Measurements from ENCODE around the gene TMPRSS12.
"Not testable (repeated sequence)": the region's sequence is repeated elsewhere in the genome, so short reads cannot be mapped to it uniquely, and the experiment has no call there.

TMPRSS12 gene

GRCh38 chr12:50926932-50927331 lies 84.2 kb downstream of the TMPRSS12 start:
- not testable (repeated sequence) for DNase-seq

- no peak for DNase-seq
These were observed 84.6 kb downstream of the TMPRSS12 start for GRCh38 chr12:50927356-50927755.

DNA sequence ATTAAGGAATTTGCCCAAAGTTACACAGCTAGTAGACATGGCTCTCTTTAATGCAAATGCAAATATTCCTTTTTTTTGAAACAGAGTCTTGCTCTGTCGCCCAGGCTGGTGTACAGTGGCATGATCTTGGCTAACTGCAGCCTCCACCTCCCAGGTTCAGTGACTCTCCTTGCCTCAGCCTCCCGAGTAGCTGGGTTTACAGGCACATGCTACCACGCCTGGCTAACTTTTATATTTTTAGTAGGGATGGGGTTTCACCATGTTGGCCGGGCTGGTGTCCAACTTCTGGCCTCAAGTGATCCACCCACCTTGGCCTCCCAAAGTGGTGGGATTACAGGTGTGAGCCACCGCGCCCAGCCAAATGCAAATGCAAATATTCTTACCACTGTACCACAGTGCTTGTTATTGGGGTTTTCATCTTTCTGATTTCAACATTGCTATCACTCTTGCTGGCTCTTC lies 85.1 kb downstream of the TMPRSS12 start:
- DNase-seq = no peak

- DNase-seq = no peak
These were observed 85.7 kb downstream of the TMPRSS12 start for GRCh38 chr12:50928392-50928791.

DNA sequence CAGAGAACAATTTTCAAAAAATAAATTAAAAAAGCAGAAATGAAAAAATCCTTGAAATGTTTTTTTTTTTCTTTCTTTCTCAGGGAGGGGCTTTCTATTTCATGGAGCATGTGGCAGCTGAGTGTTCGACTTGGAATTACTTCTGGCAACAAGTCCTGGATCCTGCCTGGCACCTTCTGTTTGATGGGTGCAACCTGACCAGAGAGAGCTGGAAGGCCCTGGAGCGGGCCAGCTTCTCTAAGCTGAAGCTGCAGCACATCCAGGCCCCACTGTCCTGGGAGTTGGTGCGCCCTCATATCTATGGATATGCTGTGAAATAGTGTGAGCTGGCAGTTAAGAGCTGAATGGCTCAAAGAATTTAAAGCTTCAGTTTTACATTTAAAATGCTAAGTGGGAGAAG lies 87.1 kb downstream of the TMPRSS12 start:
- DNase-seq = no peak

DNA sequence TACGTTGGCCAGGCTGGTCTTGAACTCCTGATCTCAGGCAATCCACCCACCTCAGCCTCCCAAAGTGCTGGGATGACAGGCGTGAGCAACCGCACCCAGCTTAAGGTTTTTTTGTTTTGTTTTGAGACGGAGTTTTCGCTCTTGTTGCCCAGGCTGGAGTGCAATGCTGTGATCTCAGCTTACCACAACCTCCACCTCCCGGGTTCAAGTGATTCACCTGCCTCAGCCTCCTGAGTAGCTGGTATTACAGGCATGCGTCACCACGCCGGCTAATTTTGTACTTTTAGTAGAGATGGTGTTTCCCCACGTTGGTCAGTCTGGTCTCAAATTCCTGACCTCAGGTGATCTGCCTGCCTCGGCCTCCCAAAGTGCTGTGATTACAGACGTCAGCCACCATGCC lies 87.8 kb downstream of the TMPRSS12 start:
- not testable (repeated sequence) for DNase-seq

GRCh38 chr12:50932787-50933280 lies 90.1 kb downstream of the TMPRSS12 start:
- DNase-seq = no peak

- DNase-seq = no peak
These were observed 90.9 kb downstream of the TMPRSS12 start for GRCh38 chr12:50933459-50934124.

DNA sequence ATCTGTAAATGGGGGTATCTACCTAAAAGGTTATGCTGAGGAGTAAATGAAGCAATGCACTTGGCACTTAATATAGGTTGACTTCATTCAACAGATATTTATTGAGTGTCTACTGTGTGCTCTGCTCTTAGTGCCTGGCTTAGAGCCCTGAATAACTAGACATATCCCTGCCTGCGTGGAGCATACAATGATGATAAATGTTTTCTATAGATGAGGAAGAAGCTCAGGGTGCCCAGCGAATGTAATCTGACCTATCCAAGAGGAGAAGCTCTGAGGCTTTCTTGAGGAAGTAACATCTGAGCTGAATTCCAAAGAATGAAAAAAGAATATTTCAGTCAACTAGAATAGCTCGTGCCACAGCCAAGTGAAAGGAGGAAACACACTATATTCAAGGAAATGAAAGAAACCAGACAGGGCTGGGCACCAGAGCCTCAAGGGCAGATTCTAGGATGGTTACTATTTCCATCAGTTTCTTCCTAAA lies 91.7 kb downstream of the TMPRSS12 start:
- no peak for DNase-seq

- DNase-seq = no peak
These were observed 92.5 kb downstream of the TMPRSS12 start for GRCh38 chr12:50934981-50935807.

- no peak for DNase-seq
These were observed 94.2 kb downstream of the TMPRSS12 start for GRCh38 chr12:50936821-50937530.
